Measurements from ENCODE around the gene TBCEL.
"Not testable (repeated sequence)": the region's sequence is repeated elsewhere in the genome, so short reads cannot be mapped to it uniquely, and the experiment has no call there.

TBCEL gene, protein sequence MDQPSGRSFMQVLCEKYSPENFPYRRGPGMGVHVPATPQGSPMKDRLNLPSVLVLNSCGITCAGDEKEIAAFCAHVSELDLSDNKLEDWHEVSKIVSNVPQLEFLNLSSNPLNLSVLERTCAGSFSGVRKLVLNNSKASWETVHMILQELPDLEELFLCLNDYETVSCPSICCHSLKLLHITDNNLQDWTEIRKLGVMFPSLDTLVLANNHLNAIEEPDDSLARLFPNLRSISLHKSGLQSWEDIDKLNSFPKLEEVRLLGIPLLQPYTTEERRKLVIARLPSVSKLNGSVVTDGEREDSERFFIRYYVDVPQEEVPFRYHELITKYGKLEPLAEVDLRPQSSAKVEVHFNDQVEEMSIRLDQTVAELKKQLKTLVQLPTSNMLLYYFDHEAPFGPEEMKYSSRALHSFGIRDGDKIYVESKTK

DNA sequence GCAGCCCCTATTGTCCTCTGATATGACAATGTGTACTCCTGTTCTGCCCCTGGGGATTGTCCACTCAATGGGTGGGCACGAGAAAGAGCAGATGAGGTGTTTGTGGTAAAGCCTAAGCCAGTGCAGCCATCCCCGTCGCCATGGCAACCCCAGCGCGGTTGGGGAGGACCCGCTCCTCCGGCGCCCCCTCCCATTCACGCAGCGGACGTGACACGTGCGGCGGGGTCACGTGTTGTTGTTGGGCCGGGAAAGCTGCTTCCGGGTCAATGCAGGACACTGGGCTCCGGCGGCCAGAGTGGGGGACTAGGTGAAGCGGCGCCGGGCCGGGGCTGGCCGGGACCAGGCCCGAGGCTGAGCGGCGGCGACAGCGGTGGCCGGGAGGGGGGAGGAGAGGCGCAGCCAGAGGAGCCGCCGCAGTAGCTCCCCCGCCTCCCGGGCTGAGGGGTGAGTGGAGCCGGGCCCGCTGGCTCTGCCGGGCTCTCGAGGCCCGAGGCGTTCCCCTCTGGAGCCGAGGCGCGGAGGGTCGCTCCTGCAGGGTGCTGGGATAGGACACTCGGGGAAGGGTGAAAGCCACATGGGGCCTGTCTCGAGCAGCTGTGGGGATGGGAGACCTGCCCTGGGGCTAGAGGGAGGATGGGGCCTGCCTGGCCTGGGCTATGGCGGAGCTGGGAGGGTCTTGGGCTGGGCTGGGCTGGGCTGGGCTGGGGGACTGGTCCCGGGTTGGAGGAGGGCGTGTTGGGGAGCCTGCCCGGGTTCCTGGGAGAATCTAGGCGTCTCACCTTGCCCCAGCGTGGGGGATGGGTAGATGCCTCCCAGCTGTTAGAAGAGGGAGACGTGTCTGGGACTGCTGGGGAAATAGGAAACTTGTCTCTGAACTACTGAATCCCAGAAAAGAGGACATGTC is at the start of gene TBCEL:
TBCEL (plus strand) TSS at position 255 of the 904 bp plus-strand sequence. CDS start 21,589 bp downstream, outside the sequence.
- DNase-seq: peak; percentile 87

DNA sequence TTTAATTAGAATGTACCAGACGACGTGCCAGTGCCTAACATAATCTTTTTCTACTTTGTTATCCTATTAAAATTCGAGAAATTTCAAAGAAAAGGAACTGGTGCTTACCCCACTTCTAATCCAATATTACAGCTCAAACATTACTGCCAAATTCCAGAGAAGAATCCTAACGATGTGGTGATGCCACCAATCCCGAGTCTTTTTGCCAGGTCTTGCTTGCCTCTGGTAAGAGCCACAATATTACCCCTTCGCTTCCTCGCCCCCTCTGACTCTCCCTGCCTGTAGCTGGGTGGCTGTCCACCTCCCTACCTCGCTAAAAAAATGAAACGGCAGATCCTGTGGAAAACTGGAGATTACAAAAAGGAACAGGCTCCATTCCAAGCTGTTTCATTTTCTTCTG is 49.4 kb upstream of the TBCEL start:
- DNase-seq: no peak

DNA sequence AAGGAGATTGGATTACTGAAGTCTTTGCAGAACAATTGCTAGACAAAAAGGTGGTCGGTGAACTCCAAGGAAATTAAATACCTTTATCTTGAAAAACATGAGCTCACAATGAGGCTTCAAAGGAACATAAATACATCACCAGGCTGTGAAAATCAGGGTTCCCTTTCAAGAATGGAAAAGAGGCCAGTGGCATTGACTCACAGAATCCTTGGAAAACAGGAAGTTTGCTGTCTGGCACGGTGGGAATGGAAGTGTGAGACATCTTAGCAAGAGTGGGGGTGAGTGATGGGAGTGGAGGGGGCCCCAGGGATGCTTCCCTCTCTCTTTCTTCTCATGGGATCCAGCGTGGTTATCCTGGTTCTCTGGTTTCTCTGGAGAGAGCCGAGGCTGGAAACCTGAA is 48.9 kb upstream of the TBCEL start:
- no peak for DNase-seq

DNA sequence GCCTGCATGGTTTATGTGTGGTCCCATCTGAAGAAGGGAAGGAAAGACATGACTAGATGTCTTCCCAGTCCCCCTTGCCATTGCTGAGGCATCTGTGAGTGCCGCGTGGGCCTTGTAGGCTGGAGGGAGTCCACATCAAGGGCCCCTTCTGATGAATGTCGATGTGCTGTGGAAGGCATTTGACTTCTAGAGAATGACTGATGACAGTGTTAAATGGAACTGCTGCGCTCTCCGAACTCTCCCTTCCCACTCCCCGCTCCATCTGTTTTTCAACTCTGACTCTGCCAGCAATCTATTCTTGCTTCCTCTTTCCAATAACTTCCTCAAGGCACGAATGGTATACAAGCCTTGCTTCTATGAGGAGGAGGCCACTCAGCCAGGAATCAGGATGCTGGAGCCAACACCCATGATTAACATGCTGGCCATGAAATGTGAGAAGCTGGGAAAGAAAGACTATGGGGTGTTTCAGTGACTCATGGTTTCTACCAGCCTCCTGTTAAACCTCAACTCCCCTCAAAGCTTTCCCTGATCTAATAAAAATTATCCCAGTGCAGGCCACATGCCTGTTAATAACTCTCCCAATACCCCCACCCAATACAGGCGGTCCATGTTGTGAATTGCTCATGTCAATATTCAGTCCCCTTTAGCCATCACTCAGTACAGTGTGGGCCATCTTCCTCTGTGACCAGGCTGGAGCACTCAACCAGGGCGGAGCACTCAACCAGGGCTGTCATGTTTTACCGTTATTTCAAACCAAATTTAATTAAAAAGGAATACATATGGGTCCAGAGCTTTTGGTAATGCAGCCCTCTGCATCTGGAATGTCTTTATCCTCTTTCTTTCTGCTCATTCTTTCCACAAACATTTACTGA is 46.4 kb upstream of the TBCEL start:
- no peak for DNase-seq

DNA sequence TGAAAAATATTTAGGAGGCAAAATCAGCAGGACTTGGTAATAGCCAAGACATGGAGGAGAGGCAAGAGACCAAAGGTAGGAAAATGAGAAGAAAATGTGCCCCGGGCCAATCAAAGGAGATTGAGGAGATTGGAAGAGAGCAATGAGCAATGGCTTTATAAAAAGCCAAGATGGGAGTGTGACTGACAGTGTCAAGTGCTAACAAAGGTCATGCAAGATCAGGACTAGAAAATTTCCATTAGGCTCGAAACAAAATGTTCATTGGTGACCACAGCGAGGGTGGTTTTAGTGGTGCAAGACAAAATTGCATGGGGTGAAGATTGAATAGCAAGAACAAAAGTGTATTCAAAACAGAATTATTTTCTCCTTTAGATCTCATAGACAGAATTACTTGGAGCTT is 45.2 kb upstream of the TBCEL start:
- DNase-seq: no peak

DNA sequence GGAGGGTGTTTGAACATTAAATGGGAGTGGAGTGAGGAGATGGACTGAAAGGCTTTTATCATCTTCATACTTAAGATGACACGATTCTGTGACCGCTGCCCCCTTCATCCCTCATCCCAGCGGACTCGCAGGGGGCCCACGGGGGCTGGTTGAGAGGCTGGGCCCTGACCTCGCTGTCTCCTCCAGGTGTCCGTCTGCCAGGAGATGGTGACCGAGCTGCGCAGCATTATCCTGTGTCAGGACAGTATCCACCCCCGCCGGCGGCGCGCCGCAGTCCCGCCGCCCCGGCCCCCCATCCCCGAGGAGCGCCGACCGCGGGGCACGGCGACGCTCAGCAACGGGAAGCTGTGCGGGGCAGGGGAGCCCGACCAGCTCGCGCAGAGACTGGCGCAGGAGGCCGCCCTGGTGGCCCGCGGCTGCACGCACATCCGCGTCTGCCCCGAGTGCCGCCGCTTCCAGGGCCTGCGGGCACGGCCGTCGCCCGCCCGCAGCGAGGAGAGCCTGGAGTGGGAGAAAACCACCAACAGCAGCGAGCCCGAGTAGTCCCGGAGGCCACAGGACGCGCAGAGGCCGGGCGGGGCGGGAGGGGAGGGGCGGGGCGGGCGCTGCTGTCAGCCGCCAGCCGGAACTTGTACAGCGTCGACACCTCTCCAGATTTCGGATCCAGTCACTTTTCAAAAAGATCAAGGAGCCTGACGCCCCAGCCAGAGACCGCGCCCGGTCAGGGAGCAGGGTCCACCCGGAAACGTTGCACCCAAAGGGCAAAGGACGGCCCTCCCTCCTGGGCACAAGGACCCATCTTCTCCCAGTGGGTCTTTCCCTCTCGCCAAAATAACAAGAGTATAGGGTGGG is 38.0 kb upstream of the TBCEL start:
- DNase-seq: peak; percentile 27

DNA sequence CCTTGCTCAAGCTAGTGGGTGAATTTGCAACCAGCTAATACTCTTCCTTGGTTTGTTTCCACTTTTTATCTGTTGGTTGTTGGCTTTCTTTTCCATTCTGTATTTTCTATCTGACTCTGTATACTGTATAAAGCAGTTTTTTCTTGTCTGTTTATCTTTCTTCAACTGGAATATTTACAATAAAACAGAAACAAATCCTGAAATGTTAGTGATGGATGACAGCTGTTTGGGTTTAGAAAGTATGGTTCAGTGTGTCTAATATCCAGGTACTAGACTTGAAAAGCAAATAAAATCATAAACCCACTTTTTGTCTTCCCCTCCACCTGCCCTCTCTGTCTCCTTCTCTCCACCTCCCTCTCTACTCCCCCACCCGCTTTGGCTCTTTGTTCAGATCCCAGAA is 35.3 kb upstream of the TBCEL start:
- DNase-seq: no peak

DNA sequence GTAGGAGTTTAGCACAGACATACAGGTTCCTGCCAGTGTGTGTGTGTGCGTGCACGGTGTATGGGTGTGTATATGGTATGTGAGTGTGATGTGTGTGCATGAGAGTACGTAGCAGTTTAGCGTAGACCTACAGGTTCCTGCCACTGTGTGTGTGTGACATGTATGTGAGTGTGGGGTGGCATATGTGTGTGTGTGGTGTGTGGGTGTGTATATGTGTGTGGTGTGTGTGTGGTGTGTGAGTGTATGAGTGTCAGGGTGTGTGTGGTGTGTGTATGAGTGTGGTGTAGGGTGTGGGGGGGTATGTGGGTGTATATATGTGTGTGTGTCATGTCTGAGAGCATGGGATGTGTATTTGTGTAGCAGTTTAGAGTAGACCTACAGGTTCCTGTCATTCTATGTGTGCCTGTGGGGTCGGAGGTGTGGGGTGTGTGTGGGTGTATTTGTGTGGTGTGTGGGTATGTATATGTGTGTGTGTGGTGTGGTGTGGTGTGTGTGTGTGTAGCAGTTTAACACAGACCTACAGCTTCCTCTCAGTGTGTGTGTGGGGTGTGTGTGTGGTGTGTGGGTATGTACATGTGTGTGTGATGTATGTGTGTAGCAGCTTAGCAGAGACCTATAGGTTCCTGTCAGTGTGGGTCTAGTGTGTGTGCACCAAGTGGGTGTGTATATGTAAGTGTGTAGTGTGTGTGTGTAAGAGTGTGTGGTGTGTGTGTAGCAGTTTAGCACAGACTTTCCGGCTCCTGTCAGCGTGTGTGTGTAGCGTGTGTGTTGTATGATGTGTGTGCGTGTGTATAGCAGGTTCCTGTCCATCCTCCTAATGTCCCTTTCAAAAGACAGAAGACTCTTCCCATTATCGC is 31.8 kb upstream of the TBCEL start:
- DNase-seq: no peak

DNA sequence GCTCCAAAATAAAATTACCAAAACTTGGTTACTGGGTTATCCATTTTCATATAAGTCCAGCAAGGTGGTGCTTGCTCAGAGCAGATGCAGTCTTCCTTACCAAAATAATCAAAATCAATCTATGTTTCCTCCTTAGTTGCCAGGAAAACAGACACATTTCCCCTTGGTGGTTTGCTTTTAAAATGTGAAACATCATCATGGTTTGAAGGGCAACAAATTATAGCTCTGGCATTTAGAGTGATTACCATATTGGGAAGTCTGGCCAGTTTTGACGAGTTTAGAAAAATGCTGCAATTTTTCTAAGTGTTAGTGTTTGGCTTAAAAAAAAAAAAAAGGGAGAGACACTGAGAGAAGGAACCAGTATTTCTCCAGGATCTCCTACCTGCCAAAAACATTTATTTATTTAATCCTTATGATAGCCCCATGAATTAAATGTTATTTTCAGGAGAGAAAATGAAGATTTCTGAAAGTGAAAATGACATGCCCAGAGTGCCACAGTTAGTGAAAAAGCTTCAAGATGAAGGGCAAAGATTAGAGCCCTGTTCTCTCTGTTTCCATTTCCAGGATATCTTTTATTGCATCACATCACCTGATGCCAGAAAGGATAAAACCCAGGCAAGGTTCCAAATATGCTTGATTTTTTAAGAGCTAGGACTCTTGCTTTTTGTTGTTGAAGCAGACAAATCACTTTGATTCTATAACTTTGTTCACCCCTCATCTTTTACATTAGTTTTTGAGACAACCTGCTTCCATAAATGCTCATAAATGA is 29.6 kb upstream of the TBCEL start:
- no peak for DNase-seq

DNA sequence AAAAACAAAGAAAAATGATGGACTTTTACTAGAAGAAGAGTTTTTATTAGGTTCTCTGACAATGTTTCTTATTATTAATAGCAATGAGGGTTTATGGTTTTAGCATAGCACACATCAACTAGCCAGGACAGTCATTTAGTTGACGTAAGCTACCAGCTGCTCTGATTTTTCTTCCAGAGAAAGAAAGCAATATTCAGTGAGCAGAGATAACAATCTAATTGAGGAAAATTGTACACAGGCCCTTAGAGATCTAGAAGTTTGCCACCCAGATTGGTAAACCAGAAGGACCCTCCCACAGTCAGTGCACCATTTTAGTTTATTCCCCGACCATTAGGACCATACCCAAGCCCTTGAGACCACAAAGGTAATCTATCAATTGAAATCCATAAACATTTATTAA is 28.7 kb upstream of the TBCEL start:
- no peak for DNase-seq

DNA sequence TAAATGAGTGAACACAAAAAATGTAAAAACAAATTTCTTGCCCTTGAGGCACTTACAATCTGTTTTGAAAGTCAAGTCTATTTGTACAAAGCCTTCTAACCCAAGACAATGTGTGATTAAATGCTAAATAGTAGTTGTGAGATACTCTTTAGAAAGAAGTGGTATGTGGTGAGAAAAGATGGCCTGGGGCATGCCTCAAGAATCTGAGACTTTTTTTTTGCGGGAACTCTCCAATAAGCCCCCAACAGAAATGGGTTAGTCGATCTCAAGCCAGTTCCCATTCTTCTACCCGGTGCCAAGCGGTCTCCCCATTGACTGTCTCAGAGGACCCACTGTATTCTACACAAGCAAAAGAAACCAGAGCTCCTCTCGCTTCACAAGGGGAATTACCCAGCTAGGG is 26.9 kb upstream of the TBCEL start:
- no peak for DNase-seq

DNA sequence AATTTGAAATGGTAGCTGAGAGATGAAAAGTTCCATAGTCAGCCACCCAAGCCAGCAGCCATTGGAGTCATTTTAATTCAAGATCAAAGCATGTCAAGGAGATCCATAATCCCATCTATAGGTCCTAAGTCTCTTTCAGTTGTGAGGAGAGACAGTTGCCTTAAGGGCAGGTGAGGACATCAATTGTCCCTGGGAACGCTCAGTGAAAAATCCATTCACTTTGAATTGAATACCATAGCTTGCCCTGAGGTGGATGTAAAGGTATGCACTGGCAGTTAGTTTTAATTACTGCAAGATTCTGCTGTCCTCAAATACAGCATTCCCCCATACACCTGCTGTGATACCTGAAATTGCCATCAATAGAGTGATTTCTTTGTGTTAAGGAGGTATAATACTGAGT is 25.3 kb upstream of the TBCEL start:
- DNase-seq: no peak

DNA sequence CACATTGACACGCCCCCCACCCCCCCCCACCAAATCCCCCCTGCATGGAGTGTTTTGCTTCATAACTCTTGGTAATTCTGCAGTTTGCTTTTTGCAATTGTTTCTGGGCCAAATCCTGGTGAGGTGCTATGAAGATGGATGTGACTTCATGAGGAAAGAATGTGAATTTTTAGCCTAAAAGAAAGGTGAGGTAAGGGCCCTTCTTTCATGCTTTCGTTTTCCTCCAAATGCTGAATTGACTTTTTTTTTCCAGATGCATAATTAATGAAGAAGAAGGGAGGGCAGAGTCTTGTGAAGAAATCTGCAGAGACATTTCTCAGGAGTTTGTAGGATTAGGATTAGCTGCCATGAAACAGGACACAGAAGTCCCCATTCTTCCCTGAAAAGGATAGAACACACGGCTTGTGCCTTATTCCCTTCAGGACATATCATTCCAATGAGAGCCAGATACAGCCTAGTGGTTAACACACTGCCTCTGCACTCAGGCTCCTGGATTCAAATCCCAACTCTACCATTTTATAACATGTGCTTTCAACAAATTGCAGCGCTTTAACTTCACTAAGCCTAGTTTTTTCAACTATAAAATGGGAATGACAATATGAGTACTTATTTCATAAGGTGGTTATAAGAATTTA is 19.6 kb upstream of the TBCEL start:
- DNase-seq: no peak

DNA sequence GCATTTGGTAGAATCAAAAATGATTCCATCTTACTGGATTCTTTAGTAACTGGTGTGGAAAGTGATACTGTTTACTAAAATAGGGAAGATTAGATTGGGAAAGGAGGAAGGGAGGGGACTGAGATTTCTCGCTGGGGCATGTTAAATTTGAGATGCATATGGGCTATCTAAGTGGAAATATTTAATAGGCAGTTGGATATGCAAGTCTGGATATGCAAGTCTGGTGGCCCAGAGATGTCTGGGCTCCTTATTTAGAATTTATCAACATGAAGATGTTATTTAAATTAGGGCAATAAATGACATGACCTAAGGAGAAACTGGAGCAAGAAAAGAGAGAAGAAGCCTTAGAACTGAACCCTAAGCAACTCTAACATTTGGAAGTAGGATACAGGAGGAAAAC is 17.0 kb upstream of the TBCEL start:
- DNase-seq: no peak

DNA sequence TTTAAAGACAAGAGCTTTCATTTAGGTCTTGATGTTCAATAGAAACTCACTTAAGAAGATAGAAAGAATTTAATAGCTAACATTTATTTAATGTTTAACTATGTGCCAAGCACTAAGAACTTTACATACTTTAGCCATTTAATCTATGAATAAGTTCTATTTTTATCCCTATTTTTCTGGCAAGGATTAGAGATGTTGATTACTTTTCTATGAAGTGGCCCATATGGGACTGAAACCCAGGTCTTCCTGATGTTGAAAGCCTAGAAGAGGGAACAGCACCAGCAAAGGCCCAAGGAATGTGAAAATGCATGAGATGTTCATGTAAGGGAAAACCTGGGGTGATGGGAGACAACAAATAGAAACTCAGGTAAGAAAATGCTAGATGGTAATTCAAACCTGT is 15.4 kb upstream of the TBCEL start:
- DNase-seq: no peak

DNA sequence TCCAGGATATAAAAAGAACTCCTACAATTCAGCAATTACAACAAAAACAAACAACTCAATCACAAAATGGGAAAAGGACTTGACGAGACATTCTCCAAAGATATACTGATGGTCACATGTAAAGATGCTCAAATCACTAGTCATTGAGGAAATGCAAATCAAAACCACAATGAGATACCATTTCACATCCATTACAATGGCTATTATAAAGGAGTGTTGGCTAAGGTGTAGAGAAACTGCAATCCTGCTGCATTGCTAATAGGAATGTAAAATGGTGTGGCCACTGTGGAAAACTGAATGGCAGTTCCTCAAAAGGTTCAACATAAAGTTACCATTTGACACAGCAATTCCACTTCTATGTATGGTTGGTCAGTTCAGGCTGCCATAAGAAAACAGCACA is 11.8 kb upstream of the TBCEL start:
- no peak for DNase-seq

DNA sequence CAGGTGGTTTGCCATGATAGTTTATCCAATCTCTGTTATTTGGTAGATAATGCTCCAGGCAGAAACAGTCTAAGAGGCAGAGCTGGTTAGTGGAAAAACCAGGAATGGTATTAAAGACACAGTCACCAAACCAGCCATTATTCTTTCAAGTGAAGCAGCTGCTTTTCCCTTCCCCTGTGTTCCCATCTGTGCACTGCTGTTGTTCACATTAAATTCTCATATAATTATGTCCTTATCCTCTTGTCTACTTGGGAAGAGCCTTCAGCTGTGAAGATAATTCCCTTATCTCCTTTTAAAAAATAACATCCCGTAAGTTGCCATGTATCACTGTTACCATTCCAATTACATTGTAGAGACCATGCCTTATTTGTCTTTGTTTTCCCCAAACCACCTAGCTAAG is 5.2 kb upstream of the TBCEL start:
- no peak for DNase-seq

DNA sequence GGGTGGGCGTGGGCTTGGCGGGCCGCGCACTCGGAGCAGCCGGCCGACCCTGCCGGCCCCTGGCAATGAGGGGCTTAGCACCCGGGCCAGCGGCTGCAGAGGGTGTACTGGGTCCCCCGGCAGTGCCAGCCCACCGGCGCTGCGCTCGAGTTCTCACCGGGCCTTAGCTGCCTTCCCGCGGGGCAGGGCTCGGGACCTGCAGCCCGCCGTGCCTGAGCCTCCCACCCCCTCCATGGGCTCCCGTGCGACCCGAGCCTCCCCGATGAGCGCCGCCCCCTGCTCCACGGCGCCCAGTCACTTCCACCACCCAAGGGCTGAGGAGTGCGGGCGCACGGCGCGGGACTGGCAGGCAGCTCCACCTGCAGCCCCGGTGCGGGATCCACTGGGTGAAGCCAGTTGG is 2.2 kb upstream of the TBCEL start:
- not testable (repeated sequence) for DNase-seq

DNA sequence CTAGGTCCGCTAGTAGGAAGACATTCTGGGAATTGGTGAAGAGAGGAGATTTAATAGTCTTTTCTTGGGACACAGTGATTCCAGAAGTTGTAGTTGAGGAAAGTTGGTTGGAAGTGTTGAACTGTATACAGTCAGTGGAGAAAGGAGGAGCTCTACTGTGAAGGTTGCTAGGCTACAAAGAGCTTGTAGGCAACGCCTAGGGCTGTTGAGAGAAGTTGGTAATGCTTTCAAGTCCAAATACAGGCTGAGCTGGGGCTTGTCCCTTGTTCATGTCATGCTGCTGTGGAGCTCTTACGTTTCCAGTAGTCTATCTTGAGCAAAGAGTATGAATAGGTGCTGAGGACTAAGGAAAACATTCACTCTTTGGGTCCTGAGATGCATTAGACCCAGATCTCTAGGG is 1.1 kb downstream of the TBCEL start:
- no peak for DNase-seq

DNA sequence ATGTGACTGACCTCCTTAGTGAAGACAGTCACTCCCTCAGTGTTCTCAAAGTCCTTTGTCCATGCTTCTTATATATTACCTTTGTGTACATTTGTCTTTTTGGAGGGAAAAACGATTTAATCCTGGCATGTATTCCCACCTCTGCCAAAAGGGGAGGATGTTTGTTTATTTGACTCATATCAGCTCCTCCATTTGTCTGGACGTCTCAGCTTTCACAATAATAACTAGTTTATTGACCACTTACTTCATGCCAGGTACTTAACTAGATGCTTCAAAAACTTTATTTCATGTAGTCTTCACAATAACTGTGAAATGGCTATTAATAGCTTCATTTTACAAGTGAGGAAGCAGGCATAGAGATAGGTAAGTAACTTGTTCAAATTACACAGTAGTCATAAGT is 5.3 kb downstream of the TBCEL start:
- no peak for DNase-seq

Data from activated CD4-positive, alpha-beta T cell treated with anti-CD3 and anti-CD28 coated beads, Interleukin-2, amount 50 U/mL, for 16 hours (primary cell).